Measurements from ENCODE around the gene ERMP1.
"Not testable (repeated sequence)": the region's sequence is repeated elsewhere in the genome, so short reads cannot be mapped to it uniquely, and the experiment has no call there.

Gene ERMP1, protein sequence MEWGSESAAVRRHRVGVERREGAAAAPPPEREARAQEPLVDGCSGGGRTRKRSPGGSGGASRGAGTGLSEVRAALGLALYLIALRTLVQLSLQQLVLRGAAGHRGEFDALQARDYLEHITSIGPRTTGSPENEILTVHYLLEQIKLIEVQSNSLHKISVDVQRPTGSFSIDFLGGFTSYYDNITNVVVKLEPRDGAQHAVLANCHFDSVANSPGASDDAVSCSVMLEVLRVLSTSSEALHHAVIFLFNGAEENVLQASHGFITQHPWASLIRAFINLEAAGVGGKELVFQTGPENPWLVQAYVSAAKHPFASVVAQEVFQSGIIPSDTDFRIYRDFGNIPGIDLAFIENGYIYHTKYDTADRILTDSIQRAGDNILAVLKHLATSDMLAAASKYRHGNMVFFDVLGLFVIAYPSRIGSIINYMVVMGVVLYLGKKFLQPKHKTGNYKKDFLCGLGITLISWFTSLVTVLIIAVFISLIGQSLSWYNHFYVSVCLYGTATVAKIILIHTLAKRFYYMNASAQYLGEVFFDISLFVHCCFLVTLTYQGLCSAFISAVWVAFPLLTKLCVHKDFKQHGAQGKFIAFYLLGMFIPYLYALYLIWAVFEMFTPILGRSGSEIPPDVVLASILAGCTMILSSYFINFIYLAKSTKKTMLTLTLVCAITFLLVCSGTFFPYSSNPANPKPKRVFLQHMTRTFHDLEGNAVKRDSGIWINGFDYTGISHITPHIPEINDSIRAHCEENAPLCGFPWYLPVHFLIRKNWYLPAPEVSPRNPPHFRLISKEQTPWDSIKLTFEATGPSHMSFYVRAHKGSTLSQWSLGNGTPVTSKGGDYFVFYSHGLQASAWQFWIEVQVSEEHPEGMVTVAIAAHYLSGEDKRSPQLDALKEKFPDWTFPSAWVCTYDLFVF

DNA sequence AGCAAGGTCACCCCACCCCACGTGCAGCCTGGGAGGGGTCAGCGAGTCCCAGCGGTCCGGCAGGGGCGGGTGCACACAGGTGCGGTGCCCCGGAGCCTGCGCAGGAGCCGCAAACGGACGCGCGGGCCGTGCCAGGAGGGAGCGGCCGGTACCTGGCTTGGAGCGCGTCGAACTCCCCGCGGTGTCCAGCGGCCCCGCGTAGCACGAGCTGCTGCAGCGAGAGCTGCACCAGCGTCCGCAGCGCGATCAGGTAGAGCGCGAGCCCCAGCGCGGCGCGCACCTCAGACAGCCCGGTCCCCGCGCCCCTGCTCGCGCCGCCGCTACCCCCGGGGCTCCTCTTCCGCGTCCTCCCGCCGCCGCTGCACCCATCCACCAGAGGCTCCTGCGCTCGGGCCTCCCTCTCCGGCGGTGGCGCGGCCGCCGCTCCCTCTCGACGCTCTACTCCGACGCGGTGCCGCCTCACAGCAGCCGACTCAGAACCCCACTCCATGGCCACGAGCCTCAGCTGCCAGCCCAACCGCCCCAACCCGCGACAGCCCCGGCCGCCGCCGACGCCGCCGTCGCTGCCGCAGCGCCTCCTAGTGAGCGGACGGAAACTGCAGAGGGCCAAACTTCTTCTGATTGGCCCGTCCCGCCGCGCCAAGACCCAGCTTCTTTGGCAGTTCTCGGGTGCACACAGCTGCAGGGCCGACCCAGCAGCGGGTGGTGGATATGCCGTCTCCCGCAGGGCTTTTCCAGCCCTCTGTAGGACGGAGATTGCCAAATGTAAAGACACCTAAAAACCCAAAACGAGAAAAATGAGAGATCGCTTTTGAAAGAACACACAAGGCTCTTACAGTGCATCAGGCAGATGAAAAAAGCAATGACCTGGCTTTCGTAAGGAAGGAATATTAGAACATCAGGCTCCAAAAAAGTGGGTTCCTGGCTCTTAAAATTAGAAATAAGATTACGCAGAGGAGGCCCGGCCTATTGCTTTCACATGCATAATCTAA is at the start of gene ERMP1:
TSS of gene ERMP1 (minus strand) at position 580 of the 992 bp plus-strand sequence. CDS start at position 490, 90 bp downstream.
- peak within 1 kb of the TSS; percentile 64 for H3K4me3 ChIP-seq (ENCODE audit: low read depth, low read length)
- ChIA-PET POLR2A (interaction anchor here (0.6 to 1.4 kb wide), 2 partner anchors 12 to 580 kb away, joined by 3 to 4 read pairs; partner anchors contain the start of gene UHRF2), CTCF (interaction anchor here (0.6 to 5.8 kb wide), 28 partner anchors 10 to 620 kb away, joined by 3 to 61 read pairs (median 6); a partner anchor contains a TSS)
- TF ChIP-seq, protein P1, sequence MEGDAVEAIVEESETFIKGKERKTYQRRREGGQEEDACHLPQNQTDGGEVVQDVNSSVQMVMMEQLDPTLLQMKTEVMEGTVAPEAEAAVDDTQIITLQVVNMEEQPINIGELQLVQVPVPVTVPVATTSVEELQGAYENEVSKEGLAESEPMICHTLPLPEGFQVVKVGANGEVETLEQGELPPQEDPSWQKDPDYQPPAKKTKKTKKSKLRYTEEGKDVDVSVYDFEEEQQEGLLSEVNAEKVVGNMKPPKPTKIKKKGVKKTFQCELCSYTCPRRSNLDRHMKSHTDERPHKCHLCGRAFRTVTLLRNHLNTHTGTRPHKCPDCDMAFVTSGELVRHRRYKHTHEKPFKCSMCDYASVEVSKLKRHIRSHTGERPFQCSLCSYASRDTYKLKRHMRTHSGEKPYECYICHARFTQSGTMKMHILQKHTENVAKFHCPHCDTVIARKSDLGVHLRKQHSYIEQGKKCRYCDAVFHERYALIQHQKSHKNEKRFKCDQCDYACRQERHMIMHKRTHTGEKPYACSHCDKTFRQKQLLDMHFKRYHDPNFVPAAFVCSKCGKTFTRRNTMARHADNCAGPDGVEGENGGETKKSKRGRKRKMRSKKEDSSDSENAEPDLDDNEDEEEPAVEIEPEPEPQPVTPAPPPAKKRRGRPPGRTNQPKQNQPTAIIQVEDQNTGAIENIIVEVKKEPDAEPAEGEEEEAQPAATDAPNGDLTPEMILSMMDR (IDR thresholded peaks at IDR 0.05; ENCODE audit: insufficient read depth, low read length, missing control alignments) = peak; percentile 85
- peak; percentile 7 for DNase-seq (ENCODE audit: low read depth, low spot score)

DNA sequence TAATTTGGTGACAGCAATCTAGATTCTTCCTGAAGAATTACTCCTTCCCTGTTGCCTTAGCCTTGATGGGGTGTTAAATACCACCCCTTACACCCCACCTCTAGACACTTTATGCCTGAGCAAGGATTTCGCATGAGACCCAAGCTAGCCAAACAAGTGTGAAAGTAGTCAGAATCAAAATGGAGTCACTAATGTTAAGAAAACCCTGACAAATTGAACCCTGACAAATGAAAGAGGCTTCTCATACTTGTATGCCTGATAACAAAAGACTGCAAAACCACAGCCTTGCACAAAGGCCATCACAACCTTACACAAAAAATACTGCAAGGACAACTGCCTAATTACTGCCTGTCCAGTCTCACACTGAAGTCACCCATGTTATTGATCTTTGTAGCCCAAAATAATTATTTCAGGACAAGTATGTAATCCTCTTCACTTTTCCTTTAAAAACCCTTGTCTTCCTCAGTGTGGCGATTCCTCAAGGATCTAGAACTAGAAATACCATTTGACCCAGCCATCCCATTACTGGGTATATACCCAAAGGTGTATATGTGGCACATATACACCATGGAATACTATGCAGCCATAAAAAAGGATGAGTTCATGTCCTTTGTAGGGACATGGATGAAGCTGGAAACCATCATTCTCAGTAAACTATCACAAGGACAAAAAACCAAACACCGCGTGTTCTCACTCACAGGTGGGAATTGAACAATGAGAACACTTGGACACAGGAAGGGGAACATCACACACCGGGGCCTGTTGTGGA is 49.5 kb upstream of the ERMP1 start:
- POLR2A ChIA-PET; DNase-seq (ENCODE audit: low read depth, low spot score); H3K4me3 ChIP-seq (ENCODE audit: low read depth, low read length): not testable (repeated sequence)
- CTCF ChIA-PET = interaction anchor here (6.6 to 7.8 kb wide), 2 partner anchors 9 to 171 kb away, joined by 69 to 118 read pairs; no protein-coding TSS in a partner anchor

DNA sequence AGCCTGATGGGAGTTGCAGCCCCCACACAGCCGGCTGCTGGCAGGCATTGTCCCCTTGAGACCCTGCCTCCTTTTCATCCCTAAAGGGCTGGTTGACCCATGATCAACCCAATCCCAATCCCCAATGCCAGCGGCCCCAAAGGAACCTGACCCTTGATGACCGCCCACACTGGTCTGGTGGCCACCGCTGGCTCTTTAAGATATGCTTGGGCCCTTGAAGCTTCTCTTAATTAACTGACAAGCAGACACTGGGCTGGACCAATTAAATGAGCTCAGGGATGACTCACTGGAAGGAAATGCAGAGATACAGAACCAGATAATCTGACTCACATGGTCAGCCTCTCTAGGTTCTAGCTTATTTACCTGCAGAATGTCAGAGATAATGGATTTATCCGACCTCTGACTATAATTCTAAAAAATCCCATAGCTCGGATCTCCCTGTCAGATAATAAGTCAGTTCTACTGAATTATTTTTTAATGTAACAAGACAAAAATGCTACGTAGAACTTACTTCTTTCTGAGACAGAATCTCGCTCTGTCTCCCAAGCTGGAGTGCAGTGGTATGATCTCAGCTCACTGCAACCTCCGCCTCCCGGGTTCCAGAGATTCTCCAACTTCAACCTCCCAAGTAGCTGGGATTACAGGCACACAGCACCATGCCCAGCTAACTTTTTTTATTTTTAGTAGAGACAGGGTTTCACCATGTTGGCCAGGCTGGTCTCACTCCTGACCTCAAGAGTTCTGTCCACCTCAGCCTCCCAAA is 46.7 kb upstream of the ERMP1 start:
- POLR2A ChIA-PET = no interaction called here
- peak; percentile 40 for DNase-seq (ENCODE audit: low read depth, low spot score)
- TF ChIP-seq, protein P1 (IDR thresholded peaks at IDR 0.05; ENCODE audit: insufficient read depth, low read length, missing control alignments) = no peak
- CTCF ChIA-PET = interaction anchor here (0.7 to 2.6 kb wide), 8 partner anchors 14 to 475 kb away, joined by 3 to 17 read pairs (median 4); partner anchors contain the start of gene ERMP1
- no peak overlapping the region for H3K4me3 ChIP-seq (ENCODE audit: low read depth, low read length)

DNA sequence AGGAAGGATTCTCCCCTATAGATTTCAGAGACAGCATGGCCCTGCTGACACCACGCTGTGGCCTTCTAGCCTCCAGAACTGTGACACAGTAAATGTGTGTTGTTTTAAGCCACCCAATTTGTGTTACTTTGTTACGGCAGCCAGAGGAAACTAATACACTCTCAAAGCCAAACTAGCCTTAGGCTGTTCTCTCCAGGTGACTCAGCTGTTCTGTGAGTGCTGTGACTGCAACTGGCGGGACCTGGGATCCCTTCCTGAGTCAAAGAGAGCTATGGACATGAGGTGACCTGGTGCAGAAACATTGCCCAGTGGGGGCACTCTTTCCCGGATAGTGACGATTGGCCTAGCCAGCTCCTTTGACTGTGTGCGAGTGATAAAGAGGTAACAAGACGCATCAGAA is 43.8 kb upstream of the ERMP1 start:
- CTCF ChIA-PET = interaction anchor here (10.4 kb wide), 1 partner anchor 9 kb away, joined by 69 read pairs; no protein-coding TSS in a partner anchor
- no peak for DNase-seq (ENCODE audit: low read depth, low spot score)
- TF ChIP-seq, protein P1 (IDR thresholded peaks at IDR 0.05; ENCODE audit: insufficient read depth, low read length, missing control alignments) = no peak
- POLR2A ChIA-PET = no interaction called here
- no peak overlapping the region for H3K4me3 ChIP-seq (ENCODE audit: low read depth, low read length)

DNA sequence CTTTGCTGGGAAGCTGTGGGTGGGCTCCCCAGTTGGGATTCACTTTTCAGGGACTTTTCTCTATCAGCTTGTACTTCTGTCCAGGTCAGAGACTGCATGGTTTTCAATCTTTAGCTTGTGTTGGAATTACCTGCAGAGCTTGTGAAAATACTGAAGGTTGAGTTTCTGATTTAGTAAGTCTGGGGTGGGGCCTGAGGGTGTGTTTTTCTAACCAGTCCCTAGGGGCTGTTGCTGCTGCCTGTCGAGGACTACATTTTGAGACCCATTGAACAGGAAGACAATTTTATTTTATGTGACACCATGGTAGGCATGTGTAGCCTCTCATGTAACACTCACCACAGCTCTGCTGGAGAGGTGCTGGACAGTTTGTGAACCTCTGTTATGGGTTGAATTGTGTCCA is 43.1 kb upstream of the ERMP1 start:
- H3K4me3 ChIP-seq (ENCODE audit: low read depth, low read length) = no peak overlapping the region
- CTCF ChIA-PET = interaction anchor here (10.4 kb wide), 1 partner anchor 10 kb away, joined by 69 read pairs; no protein-coding TSS in a partner anchor
- TF ChIP-seq, protein P1 (IDR thresholded peaks at IDR 0.05; ENCODE audit: insufficient read depth, low read length, missing control alignments) = no peak
- POLR2A ChIA-PET = no interaction called here
- no peak for DNase-seq (ENCODE audit: low read depth, low spot score)

Data from AG04449 (cell line).